ENCODE results near the gene B3GNT3.
"Not testable (repeated sequence)": the region's sequence is repeated elsewhere in the genome, so short reads cannot be mapped to it uniquely, and the experiment has no call there.

Gene B3GNT3

GRCh38 chr19:17798599-17798998 lies 3.7 kb downstream of the B3GNT3 start:
- not testable (repeated sequence) for DNase-seq

- DNase-seq: no peak
Measured at GRCh38 chr19:17802137-17802858, 7.4 kb downstream of the B3GNT3 start.

GRCh38 chr19:17803264-17803896 lies 8.4 kb downstream of the B3GNT3 start:
- no peak for DNase-seq

GRCh38 chr19:17805427-17805826 lies 10.5 kb downstream of the B3GNT3 start:
- DNase-seq: no peak

GRCh38 chr19:17806945-17807344 lies 12.0 kb downstream of the B3GNT3 start:
- no peak for DNase-seq

- DNase-seq: no peak
Measured at GRCh38 chr19:17807731-17808316, 12.9 kb downstream of the B3GNT3 start.

GRCh38 chr19:17811103-17811502 lies 16.2 kb downstream of the B3GNT3 start:
- DNase-seq: no peak

- no peak for DNase-seq
Measured at GRCh38 chr19:17811681-17812080, 16.7 kb downstream of the B3GNT3 start.

- DNase-seq: no peak
Measured at GRCh38 chr19:17812099-17812498, 17.2 kb downstream of the B3GNT3 start.

- DNase-seq: no peak
Measured at GRCh38 chr19:17817668-17818363, 22.9 kb downstream of the B3GNT3 start.

- DNase-seq: no peak
Measured at GRCh38 chr19:17821190-17821589, 26.3 kb downstream of the B3GNT3 start, which contains the start of gene INSL3. Gene INSL3 (minus strand): TSS chr19:17821519. CDS start chr19:17821506, 13 bp downstream.

GRCh38 chr19:17824339-17824738 lies 29.4 kb downstream of the B3GNT3 start:
- no peak for DNase-seq

- no peak for DNase-seq
Measured at GRCh38 chr19:17826508-17827056, 31.6 kb downstream of the B3GNT3 start.

- DNase-seq: no peak
Measured at GRCh38 chr19:17829855-17830566, 35.1 kb downstream of the B3GNT3 start.

GRCh38 chr19:17830567-17831418 lies 35.9 kb downstream of the B3GNT3 start:
- DNase-seq: no peak

- no peak for DNase-seq
Measured at GRCh38 chr19:17831419-17831888, 36.5 kb downstream of the B3GNT3 start.

- DNase-seq: no peak
Measured at GRCh38 chr19:17832443-17833208, 37.7 kb downstream of the B3GNT3 start.

- no peak for DNase-seq
Measured at GRCh38 chr19:17834350-17835181, 39.6 kb downstream of the B3GNT3 start.

GRCh38 chr19:17835182-17836006 lies 40.5 kb downstream of the B3GNT3 start:
- DNase-seq: no peak
